ENCODE data around the gene TAF1A. TPM values are rescaled to one million over a fixed set of nuclear protein-coding genes. Genes with fewer than 3 reads are reported as not detected.

The TAF1A gene
- total and polyA plus RNA-seq, 10 of the 15 experiments (the other 5 are each of a cell fraction or from before 2014, with no cell fraction given) = 7.7 to 17.9 (median 12.0) TPM

- Histone ChIP-seq H3K27me3 (replicated peaks in 1 of 2; ENCODE audit: control insufficient read depth in 2 of 2, insufficient read depth in 2 of 2, low read length in 1 of 2) (no peaks in the 10 kb centered on the region; a peak in 1 of 4 replicates), H3K36me3 (ENCODE audit: control insufficient read depth in 2 of 2, insufficient read depth in 2 of 2, low read length in 1 of 2) (no peaks in the 10 kb centered on the region), H2AFZ (ENCODE audit: control insufficient read depth, low read depth, low read length) (no peak overlapping the region), H4K20me1 (ENCODE audit: control insufficient read depth, insufficient read depth) (no peaks in the 10 kb centered on the region), H3K4me1 (ENCODE audit: control insufficient read depth, insufficient read depth, low read length) (no peaks in the 10 kb centered on the region), H3K79me2 (ENCODE audit: control insufficient read depth, insufficient read depth, low read length) (no peaks in the 10 kb centered on the region), H3K9me3 (replicated peaks; ENCODE audit: control insufficient read depth, insufficient read depth, low read length) (no peaks in the 10 kb centered on the region), H3K4me2 (ENCODE audit: control insufficient read depth, insufficient read depth) (no peak overlapping the region), H3K4me3 (no peak overlapping the region), H3K9ac (ENCODE audit: control insufficient read depth, insufficient read depth, low read length) (no peak overlapping the region), H3K27ac (ENCODE audit: control insufficient read depth, insufficient read depth) (no peak overlapping the region)
- no TSS peak for BruUV-seq (replicated peaks)
- WGBS (ENCODE audit: insufficient coverage, insufficient replicate concordance, low lambda C conversion rate, missing lambda C conversion rate) = 54% methylated on average over 7 of the region's 7 CpGs
- DNase-seq (ENCODE audit: low read depth, low spot score) = no peak
- no peak for ATAC-seq
- ChIA-PET POLR2A (no interaction called here), RAD21 (ENCODE audit: unreplicated experiment) (no interaction called here), SMC1A (ENCODE audit: uncharacterized antibody, unreplicated experiment) (no interaction called here), CTCF (interaction anchor here (1.3 kb wide), 1 partner anchor 66 kb away, joined by 3 read pairs; no protein-coding TSS in a partner anchor)
- intact Hi-C loops (cut with micrococcal nuclease; ENCODE audit: unreplicated experiment) (no loop called here), in situ Hi-C loops (cut with MboI) (no loop called here)
- FAIRE-seq = no peak
- TF ChIP-seq ZNF24 (IDR thresholded peaks at IDR 0.05) (no peak), ZNF384 (IDR thresholded peaks at IDR 0.05; ENCODE audit: borderline replicate concordance, low read depth, low read length) (no peak), EED (IDR thresholded peaks at IDR 0.05; ENCODE audit: low read depth) (no peak), BCLAF1 (IDR thresholded peaks at IDR 0.05) (no peak), E2F4 (IDR thresholded peaks at IDR 0.05; ENCODE audit: low read depth, low read length) (no peak), ESRRA (IDR thresholded peaks at IDR 0.05; ENCODE audit: low read length) (no peak), MYB (IDR thresholded peaks at IDR 0.05; ENCODE audit: borderline replicate concordance, low read depth, low read length) (no peak), E4F1 (IDR thresholded peaks at IDR 0.05; ENCODE audit: borderline replicate concordance, partially characterized antibody) (no peak), CEBPZ (IDR thresholded peaks at IDR 0.05; ENCODE audit: low read depth, low read length) (no peak), PAX8 (IDR thresholded peaks at IDR 0.05) (no peak), ATF2 (IDR thresholded peaks at IDR 0.05; ENCODE audit: low read length) (no peak), RFX5 (IDR thresholded peaks at IDR 0.05; ENCODE audit: low read depth, low read length) (no peak)
These were observed 68.2 kb downstream of the TAF1A start for GRCh38 chr1:222521299-222522104.

All from GM12878 (cell line).